Measurements from ENCODE around the gene EVL. TPM values are rescaled to one million over a fixed set of nuclear protein-coding genes. Genes with fewer than 3 reads are reported as not detected.
A peak's percentile ranks its signal among the peaks of the same experiment; 100 is the strongest.

EVL gene
- polyA plus RNA-seq, 12 donors = 51.9 to 142 (median 62.9) TPM; not detected in 1

DNA sequence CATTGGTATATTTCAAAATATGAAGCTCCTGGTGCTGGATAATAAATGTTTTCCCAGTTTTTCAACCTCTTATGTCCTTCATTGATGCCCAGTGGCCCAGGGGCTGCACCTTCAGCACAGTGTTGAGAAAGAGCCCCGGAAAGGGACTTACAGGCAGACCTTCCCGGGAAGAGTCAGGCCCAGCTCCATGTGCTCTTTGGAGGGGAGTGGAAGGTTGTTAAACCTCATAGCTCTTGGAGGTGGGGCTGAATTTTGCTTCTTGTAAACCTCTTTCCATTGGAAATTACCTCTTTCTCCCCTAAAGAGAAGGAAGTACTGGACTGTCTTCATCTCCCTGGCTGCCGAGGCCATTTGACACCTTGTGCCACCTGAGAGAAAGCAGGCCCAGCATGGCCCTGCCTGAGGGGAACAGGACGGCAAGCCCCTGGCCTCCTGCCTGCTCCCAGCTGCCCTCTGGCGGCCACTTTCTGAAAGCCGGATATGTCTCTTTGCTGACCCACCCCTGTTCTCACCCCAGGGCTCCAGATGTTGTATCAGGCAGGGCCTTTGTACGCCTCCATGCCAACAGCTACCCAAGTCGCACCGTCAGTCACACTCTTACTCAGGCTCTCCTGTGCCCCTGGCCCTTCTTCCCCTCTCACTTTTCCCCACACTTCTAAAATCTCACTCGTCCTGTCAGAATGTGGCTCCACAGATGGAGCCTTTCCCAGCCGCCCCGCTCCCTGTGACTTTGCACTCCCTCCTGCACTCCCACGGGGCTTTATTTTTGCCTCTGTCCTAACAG, 43.0 kb downstream of the EVL start:
- DNase-seq = peak; percentile 74

- no peak for DNase-seq
Observed at GRCh38 chr14:100108840-100109593, 43.8 kb downstream of the EVL start.

GRCh38 chr14:100109594-100109955, 44.4 kb downstream of the EVL start:
- DNase-seq = no peak

GRCh38 chr14:100110816-100111215, 45.6 kb downstream of the EVL start:
- no peak for DNase-seq

GRCh38 chr14:100111931-100112704, 46.9 kb downstream of the EVL start:
- DNase-seq = no peak

GRCh38 chr14:100114109-100114765, 49.0 kb downstream of the EVL start:
- DNase-seq = no peak

GRCh38 chr14:100115236-100115635, 50.0 kb downstream of the EVL start:
- DNase-seq = no peak

- DNase-seq = no peak
Observed at GRCh38 chr14:100115726-100116125, 50.5 kb downstream of the EVL start.

GRCh38 chr14:100116134-100116533, 50.9 kb downstream of the EVL start:
- DNase-seq = no peak

GRCh38 chr14:100117026-100117425, 51.8 kb downstream of the EVL start:
- DNase-seq = no peak

DNA sequence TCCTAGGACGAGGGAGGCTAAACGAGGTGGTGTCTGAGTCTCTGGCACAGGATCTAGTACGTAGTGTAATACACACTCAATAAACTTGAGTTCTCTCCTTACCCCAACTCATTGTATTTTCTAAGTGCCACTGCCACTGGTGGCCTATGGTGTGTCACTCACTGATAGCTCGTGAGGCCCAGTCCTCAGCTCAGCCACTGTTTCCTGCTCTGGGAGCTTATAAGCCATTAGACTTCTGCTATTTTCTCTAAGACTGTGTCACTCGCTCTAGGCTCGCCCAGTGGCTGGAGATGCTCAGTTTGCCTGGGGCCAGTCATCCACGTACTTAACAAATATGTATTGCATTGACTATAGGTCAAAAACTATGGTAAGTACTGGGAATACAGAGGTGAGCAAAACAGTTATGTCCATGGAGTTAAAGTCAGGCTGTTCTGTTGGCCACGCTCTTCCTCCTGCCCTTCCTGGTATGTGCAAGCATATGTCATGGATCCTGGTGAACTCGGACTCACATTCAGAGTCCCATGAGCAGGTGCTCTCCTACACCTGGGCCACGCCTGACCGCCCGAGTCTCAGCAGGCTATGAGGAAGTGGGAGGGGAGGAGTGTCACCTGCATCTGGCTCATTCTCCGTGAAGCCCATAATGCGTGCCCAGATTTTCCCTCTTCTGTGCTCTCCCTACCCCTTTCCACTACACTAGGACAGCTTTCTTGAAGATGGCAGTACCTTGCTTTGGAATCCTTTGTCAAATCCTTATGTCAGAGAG, 52.6 kb downstream of the EVL start:
- DNase-seq = no peak

GRCh38 chr14:100118396-100119011, 53.3 kb downstream of the EVL start:
- DNase-seq = no peak

- DNase-seq = no peak
Observed at GRCh38 chr14:100119251-100119650, 54.0 kb downstream of the EVL start.

GRCh38 chr14:100120522-100121269, 55.5 kb downstream of the EVL start:
- no peak for DNase-seq

DNA sequence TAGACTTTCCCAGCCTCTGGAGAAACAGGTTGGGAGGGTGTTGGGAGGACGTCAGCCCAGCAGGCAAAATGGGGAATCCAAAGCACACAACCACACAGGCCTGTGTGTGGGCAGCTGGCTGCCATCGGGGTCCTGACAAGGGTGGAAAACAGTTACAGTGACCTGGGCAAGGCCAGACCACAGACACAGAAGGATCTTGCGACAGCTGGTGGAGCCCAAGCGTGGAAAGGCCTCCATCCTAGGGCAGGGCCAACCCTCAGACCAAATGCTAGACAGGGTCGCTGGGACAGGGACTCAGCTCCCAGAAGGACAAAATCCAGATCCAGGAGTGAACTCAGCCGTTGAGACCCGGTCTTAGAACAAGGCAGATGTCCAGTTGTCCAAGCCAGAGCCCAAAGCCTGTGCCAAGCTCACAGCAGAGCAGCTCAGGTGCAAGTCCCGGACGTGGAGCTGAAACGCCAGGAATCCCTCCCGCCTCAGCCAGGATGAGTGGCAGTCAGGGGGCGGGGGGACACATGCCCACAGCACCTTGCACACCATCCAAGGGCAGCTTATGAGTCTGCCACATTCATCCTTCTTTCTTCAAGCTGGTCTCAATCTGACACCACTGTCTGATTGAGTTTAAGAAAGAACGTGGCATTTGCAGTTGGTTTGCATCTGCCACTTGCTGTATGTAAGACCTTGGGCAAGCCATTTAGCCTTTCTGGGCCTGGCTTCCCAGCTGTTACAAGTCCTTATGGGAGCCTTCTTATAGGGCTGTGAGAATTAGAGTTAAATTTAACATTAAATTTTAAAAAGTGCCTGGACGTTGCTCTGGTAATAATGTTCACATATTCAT, 56.6 kb downstream of the EVL start:
- no peak for DNase-seq

DNA sequence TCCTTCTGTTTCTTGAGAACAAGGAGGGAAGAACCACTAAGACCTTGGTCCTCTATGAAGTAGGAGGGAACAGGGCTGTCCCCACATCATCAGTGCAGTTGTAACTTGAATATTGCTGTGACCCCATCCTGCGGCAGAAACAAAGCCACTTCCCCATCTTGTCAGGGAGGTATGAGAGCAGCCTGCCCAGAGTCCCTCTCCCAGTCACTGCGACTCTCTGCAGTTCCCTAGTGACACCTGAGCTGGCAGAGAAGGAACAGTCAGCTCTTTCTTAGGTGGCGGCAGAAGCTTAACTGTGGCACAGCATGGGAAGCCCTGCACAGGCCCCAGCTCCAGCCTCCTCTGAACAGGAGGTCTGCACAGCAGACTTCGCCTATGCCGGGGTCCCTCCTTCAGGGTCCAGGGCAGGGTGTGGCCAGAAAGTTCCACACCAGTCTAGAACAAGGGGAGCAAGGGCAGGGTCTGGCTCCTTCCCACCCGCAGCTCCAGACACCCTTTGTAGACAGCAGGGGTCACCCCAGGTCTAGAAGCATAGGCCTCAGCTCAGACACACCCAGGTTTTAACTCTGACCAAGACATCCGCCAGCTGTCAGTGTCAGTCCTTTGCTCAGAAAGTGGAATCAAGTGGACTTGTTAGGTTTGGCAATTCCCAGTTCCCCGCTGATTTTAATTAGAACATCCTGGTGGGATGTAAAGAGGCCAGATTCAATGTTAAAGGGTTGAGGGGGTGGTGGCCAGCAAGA, 57.4 kb downstream of the EVL start:
- no peak for DNase-seq

GRCh38 chr14:100123618-100124017, 58.4 kb downstream of the EVL start:
- DNase-seq = no peak

GRCh38 chr14:100124551-100125088, 59.4 kb downstream of the EVL start:
- no peak for DNase-seq
